Panc1 (cell line): Measurements from ENCODE around the gene LY6G6D. TPM values are rescaled to one million over a fixed set of nuclear protein-coding genes. Genes with fewer than 3 reads are reported as not detected.

ENCODE experiments used
- ATAC-seq: fragments of 200-7000 bp; cut with Tn5 transposase; 2 replicates; pipeline ENCODE4 v1.9.1; 2020; ENCODE audit warnings: mild to moderate bottlenecking, moderate library complexity
- BruUV-seq: library from RNA; stranded (reverse); fragments of 400-500 nt; replicated peaks from 2 replicates; lab custom pipeline; 2021; lab: Mats Ljungman, UMichigan
- CTCF ChIA-PET: fragments of 300-600 bp; sonication (Branson Sonifier 250); formaldehyde crosslinking; loops from one replicate; lab custom pipeline; 2022; ENCODE audit warnings: antibody characterized with exemption; lab: Charles Lee
- POLR2A ChIA-PET: fragments of 300-600 bp; sonication (Branson Sonifier 250); formaldehyde crosslinking; loops from one replicate; lab custom pipeline; 2022; ENCODE audit warnings: antibody characterized with exemption; lab: Charles Lee
- DNase-seq: peaks from one replicate; pipeline ENCODE4 v3.0.0-alpha.2; 2010; ENCODE audit warnings: low read depth, low spot score
- H3K27ac ChIP-seq: 2 replicates; pipeline ENCODE4 v1.5.1; 2011; ENCODE audit warnings: mild to moderate bottlenecking, low read length, inconsistent platforms
- H3K27me3 ChIP-seq: fragments of 200-500 bp; sonication (Bioruptor generic); 2 replicates; pipeline ENCODE4 v1.6.0; 2014; ENCODE audit warnings: low read length, inconsistent platforms; ENCODE audit not compliant: control insufficient read depth, insufficient read depth
- H3K36me3 ChIP-seq: fragments of 200-500 bp; sonication (Bioruptor generic); 2 replicates; pipeline ENCODE4 v1.5.1; 2014; ENCODE audit warnings: inconsistent platforms, mild to moderate bottlenecking, low read length, moderate library complexity; ENCODE audit not compliant: control insufficient read depth, insufficient read depth
- H3K4me1 ChIP-seq: 2 replicates; pipeline ENCODE4 v1.5.1; 2011; ENCODE audit warnings: inconsistent platforms, mild to moderate bottlenecking, low read length, moderate library complexity; ENCODE audit not compliant: control insufficient read depth, insufficient read depth
- H3K4me3 ChIP-seq, 2 experiments: 2 replicates each; pipeline ENCODE4 v1.5.1; 2011 to 2012; ENCODE audit warnings: low read depth in 2 of 2, low read length in 2 of 2, mild to moderate bottlenecking in 2 of 2, inconsistent platforms in 1 of 2, moderate library complexity in 1 of 2
- H3K9me3 ChIP-seq: fragments of 200-500 bp; sonication (Bioruptor generic); 2 replicates; pipeline ENCODE4 v1.5.1; 2014; ENCODE audit warnings: low read depth, mild to moderate bottlenecking, inconsistent platforms, low read length, moderate library complexity; ENCODE audit not compliant: control insufficient read depth, insufficient read depth
- POLR2AphosphoS5 ChIP-seq: IDR thresholded peaks from 2 replicates; pipeline ENCODE4 v1.6.1; 2012; ENCODE audit warnings: mild to moderate bottlenecking, low read depth, low read length, moderate library complexity
- SIN3A ChIP-seq: IDR thresholded peaks from 2 replicates; pipeline ENCODE4 v1.6.1; 2012; ENCODE audit warnings: low read depth, mild to moderate bottlenecking, low read length, moderate library complexity, borderline replicate concordance; ENCODE audit not compliant: insufficient read depth
- TCF7L2 ChIP-seq: IDR thresholded peaks from 2 replicates; pipeline ENCODE4 v1.6.1; 2011; ENCODE audit warnings: mild to moderate bottlenecking, low read depth, low read length, inconsistent platforms
- in situ Hi-C: cut with HindIII; loops from 2 replicates; pipeline ENCODE4 v1.10.0; 2016; ENCODE audit warnings: low sequenced_read_pairs, low pct_unique_long_range_greater_than_20kb
- intact Hi-C: fragments of 100-400 bp; cut with micrococcal nuclease; formaldehyde crosslinking; loops from one replicate; pipeline ENCODE4 v1.10.0; 2022; ENCODE audit not compliant: unreplicated experiment
- total RNA-seq: library from RNA; stranded (reverse); gene quantifications from one replicate; pipeline ENCODE4 v1.2.1, GENCODE V29; 2021; ENCODE audit not compliant: unreplicated experiment
- TF ChIP-seq, protein P1 (sequence below): fragments of 450-650 bp; IDR thresholded peaks from 2 replicates; pipeline ENCODE4 v1.5.1; 2017; ENCODE audit warnings: mild to moderate bottlenecking
- TF ChIP-seq, protein P2 (sequence below), 2 experiments: IDR thresholded peaks; 2 replicates each; pipeline ENCODE4 v1.6.1; 2011 to 2012; ENCODE audit warnings: low read depth in 2 of 2, control low read depth in 1 of 2, low read length in 1 of 2, mild to moderate bottlenecking in 1 of 2, moderate library complexity in 1 of 2; ENCODE audit not compliant: insufficient read depth in 1 of 2

LY6G6D gene
- total RNA-seq, 1 experiment from 2014 or later = not detected

DNA sequence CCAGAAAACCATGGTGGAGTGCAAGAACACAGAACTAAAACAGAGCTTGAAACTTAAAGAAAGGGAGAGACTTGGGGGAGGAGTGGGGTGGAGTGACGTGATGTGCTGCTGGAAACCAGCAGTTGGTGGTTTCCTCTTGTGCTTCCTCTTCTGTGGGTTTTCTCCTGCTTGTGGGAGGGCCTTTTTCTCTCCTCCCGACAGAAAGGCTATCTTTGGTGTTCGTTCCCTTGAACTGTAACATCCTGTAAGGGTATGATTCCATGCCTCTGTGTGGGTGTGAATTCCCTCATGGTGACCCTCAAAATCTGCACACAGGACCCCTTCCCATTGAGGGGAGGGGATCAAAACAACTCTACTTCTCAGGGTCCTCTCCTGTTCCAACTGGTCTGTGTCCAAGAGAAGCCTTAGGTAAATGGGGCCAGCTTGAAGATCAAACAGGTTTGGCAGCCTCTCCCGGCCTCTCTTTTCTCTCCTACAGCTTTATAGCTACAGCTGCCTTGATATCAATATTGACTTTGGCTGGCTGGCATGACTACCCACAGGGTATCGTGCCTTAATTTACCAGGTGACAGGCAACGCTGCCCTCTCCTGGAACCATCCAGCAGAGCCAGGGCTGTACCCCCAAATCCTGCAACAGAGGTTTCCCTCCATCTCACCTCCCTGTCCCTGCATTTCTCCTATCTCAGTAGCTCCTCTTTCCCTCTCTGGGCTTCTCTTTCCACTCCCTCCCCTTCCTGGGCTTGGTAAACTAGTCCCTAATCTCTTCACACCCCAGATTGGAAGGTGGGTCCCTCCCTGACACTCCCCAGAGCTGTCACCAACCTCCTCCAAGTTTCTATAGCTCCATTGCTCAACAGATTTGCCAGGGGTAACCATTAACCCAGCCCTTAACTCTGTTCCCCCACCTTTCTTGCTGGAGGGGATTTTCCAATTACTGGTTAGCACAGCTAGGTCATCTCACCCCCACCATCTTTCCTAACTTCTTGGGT, 23.1 kb downstream of the LY6G6D start:
- Histone ChIP-seq H3K9me3 (no peaks in the 10 kb centered on the region), H3K36me3 (peaks cover 12% of the 10 kb centered on the region), H3K27me3 (no peaks in the 10 kb centered on the region), H3K4me1 (peaks cover 44% of the 10 kb centered on the region), H3K27ac (peak overlapping the region; percentile 100), H3K4me3 (peak overlapping the region; percentile 6 to 90; a peak in 3 of 4 replicates)
- DNase-seq = no peak
- TF ChIP-seq POLR2AphosphoS5 = 0 out of 2 replicates have a peak, but pooled peaks have one; percentile 59
- TF ChIP-seq, protein P1, sequence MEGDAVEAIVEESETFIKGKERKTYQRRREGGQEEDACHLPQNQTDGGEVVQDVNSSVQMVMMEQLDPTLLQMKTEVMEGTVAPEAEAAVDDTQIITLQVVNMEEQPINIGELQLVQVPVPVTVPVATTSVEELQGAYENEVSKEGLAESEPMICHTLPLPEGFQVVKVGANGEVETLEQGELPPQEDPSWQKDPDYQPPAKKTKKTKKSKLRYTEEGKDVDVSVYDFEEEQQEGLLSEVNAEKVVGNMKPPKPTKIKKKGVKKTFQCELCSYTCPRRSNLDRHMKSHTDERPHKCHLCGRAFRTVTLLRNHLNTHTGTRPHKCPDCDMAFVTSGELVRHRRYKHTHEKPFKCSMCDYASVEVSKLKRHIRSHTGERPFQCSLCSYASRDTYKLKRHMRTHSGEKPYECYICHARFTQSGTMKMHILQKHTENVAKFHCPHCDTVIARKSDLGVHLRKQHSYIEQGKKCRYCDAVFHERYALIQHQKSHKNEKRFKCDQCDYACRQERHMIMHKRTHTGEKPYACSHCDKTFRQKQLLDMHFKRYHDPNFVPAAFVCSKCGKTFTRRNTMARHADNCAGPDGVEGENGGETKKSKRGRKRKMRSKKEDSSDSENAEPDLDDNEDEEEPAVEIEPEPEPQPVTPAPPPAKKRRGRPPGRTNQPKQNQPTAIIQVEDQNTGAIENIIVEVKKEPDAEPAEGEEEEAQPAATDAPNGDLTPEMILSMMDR = no peak
- TF ChIP-seq TCF7L2 = peak; percentile 93
- in situ Hi-C loops (no loop called here), intact Hi-C loops (loop anchor here (10.0 kb wide), 1 partner anchor 97 kb away; no protein-coding TSS in a partner anchor)
- POLR2A ChIA-PET = interaction anchor here (0.6 to 1.7 kb wide), 6 partner anchors 14 to 161 kb away, joined by 3 to 9 read pairs (median 4); no protein-coding TSS in a partner anchor
- CTCF ChIA-PET = interaction anchor here (0.6 to 1.4 kb wide), 3 partner anchors 8 to 94 kb away, joined by 3 to 4 read pairs (median 3); no protein-coding TSS in a partner anchor
- peak; percentile 35 for ATAC-seq
- no TSS peak for BruUV-seq

DNA sequence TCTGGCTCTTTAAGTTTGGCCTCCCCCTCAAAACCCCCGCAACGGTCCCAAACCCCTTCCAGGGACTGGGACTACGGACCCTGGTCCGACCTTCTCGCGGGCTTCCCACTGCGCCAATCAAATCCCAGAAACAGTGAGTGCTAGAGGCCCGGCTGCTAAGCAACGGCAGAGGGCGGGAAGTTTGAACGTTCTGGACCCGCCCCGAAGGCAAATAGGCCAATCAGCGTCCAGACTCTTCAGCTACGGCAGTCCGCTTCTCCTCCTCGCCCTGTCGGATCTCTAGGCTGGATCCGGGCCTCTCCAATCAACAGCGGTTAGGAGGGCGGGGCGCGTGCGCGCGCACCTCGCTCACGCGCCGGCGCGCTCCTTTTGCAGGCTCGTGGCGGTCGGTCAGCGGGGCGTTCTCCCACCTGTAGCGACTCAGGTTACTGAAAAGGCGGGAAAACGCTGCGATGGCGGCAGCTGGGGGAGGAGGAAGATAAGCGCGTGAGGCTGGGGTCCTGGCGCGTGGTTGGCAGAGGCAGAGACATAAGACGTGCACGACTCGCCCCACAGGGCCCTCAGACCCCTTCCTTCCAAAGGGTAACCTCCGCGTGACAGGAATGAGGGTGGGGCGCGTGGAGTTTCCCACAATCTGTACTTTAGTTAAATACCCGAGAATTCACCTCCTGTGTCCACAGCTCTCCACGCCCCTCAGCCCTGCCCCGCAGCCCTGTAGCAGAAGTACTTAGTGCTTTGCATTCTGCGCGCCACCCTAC, 24.7 kb downstream of the LY6G6D start, which contains the start of gene MSH5:
MSH5 (plus strand) TSS at position 367 of the 758 bp plus-strand sequence. CDS start 462 bp downstream, outside the sequence.
- TF ChIP-seq, protein P1 = no peak
- TF ChIP-seq POLR2AphosphoS5 (peak; percentile 76), TCF7L2 (peak; percentile 11; the same call in 1 of the 2 replicates), SIN3A (peak; percentile 78; the same call in 1 of the 2 replicates)
- TF ChIP-seq, protein P2, sequence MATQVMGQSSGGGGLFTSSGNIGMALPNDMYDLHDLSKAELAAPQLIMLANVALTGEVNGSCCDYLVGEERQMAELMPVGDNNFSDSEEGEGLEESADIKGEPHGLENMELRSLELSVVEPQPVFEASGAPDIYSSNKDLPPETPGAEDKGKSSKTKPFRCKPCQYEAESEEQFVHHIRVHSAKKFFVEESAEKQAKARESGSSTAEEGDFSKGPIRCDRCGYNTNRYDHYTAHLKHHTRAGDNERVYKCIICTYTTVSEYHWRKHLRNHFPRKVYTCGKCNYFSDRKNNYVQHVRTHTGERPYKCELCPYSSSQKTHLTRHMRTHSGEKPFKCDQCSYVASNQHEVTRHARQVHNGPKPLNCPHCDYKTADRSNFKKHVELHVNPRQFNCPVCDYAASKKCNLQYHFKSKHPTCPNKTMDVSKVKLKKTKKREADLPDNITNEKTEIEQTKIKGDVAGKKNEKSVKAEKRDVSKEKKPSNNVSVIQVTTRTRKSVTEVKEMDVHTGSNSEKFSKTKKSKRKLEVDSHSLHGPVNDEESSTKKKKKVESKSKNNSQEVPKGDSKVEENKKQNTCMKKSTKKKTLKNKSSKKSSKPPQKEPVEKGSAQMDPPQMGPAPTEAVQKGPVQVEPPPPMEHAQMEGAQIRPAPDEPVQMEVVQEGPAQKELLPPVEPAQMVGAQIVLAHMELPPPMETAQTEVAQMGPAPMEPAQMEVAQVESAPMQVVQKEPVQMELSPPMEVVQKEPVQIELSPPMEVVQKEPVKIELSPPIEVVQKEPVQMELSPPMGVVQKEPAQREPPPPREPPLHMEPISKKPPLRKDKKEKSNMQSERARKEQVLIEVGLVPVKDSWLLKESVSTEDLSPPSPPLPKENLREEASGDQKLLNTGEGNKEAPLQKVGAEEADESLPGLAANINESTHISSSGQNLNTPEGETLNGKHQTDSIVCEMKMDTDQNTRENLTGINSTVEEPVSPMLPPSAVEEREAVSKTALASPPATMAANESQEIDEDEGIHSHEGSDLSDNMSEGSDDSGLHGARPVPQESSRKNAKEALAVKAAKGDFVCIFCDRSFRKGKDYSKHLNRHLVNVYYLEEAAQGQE (IDR thresholded peaks at IDR 0.05; ENCODE audit: insufficient read depth in 1 of 2, low read depth in 2 of 2, low read length in 1 of 2) = no peak
- DNase-seq (peak; percentile 96), ATAC-seq (peak; percentile 87)
- Histone ChIP-seq H3K4me3 (peak within 1 kb of the TSS; percentile 79 to 90), H3K36me3 (peaks cover 7% of the 10 kb centered on the region; the same call in 1 of the 2 replicates), H3K9me3 (no peaks in the 10 kb centered on the region), H3K27me3 (no peaks in the 10 kb centered on the region), H3K4me1 (peaks cover 32% of the 10 kb centered on the region), H3K27ac (peak within 1 kb of the TSS; percentile 100)
- ChIA-PET CTCF (interaction anchor here (0.7 to 1.4 kb wide), 2 partner anchors 30 to 90 kb away, joined by 4 to 5 read pairs; no protein-coding TSS in a partner anchor), POLR2A (interaction anchor here (0.5 to 1.5 kb wide), 3 partner anchors 9 to 80 kb away, joined by 3 to 6 read pairs (median 5); no protein-coding TSS in a partner anchor)
- intact Hi-C loops = loop anchor here (10.0 kb wide), 1 partner anchor 95 kb away; no protein-coding TSS in a partner anchor
- BruUV-seq = TSS peak; percentile 87
- in situ Hi-C loops = no loop called here
